ENCODE measurements around the gene NCS1.

NCS1 gene

GRCh38 chr9:130237763-130238524, 65.7 kb downstream of the NCS1 start:
- Mint-ChIP-seq H3K27ac (no peak overlapping the region), H3K4me3 (no peak overlapping the region), H3K36me3 (peaks cover 2% of the 10 kb centered on the region), H3K27me3 (no peaks in the 10 kb centered on the region), H3K4me1 (ENCODE audit: low read depth) (peaks cover 22% of the 10 kb centered on the region), H3K9me3 (ENCODE audit: low read depth) (no peaks in the 10 kb centered on the region)

DNA sequence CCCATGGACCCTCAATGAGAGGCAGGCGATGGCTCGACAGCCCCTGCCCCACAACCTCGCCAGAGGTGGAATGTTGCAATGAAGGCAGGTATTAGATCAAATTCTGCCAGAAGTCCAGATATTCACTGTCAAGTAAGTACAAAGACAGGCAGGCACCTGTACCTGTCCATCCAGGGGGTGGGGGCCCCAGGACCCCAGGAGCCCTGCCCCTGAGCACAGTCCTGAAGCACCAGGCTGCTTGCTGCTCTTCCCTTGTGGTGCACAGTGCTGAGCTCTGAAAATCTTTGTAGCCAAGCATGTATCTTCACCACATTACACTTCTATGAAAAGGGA, 67.1 kb downstream of the NCS1 start:
- H3K9me3 Mint-ChIP-seq (ENCODE audit: low read depth) = no peaks in the 10 kb centered on the region
- H3K36me3 Mint-ChIP-seq = no peaks in the 10 kb centered on the region
- peaks cover 27% of the 10 kb centered on the region for H3K4me1 Mint-ChIP-seq (ENCODE audit: low read depth)
- no peaks in the 10 kb centered on the region for H3K27me3 Mint-ChIP-seq
- H3K27ac Mint-ChIP-seq = no peak overlapping the region
- H3K4me3 Mint-ChIP-seq = no peak overlapping the region

- peaks cover 27% of the 10 kb centered on the region for H3K4me1 Mint-ChIP-seq (ENCODE audit: low read depth)
- H3K27ac Mint-ChIP-seq = no peak overlapping the region
- H3K4me3 Mint-ChIP-seq = no peak overlapping the region
These were observed 67.6 kb downstream of the NCS1 start for GRCh38 chr9:130239741-130240241.

DNA sequence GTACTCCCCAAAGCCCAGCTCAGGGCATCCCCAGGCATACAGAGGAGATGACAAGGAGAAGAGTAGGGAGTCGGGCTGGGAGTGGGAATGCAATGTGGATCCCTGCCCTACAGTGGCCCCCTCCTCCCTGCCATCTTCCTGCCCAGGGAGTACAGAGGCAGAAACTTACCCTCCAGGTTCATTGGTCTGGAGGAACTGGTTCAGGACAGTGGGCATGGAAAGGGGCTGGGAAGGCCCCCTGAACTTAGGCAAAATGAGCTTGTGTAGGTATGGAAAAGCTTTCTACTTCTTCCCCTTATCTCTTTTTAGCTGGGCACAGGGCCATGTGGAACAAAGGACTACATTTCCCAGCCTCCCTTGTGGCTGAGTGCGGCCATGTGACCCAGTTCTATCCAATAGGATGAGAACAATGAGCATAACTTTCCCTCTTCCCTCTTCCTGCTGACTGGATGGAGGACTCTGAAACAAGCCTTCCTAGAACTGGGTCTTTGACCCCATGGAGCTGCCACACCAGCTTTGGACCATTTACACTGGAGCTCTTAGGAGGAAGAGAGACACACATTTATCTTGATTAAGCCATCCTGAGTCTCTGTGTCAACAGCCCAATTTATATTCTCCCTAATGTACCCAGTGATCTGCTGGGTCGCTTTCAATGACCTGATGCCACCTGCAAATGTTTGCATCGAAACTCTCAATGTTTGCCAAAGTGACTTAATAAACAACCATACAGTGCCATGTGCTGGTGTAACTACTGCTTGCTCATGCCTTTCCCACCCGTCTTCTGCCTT, 68.4 kb downstream of the NCS1 start:
- H3K27me3 Mint-ChIP-seq = no peaks in the 10 kb centered on the region
- no peak overlapping the region for H3K27ac Mint-ChIP-seq
- H3K9me3 Mint-ChIP-seq (ENCODE audit: low read depth) = no peaks in the 10 kb centered on the region
- peaks cover 27% of the 10 kb centered on the region for H3K4me1 Mint-ChIP-seq (ENCODE audit: low read depth)
- H3K4me3 Mint-ChIP-seq = no peak overlapping the region
- H3K36me3 Mint-ChIP-seq = no peaks in the 10 kb centered on the region

More at GRCh38 chr9:130239741-130240241, 67.6 kb downstream of the NCS1 start:
- no peaks in the 10 kb centered on the region for H3K27me3 Mint-ChIP-seq
- no peaks in the 10 kb centered on the region for H3K36me3 Mint-ChIP-seq
- no peaks in the 10 kb centered on the region for H3K9me3 Mint-ChIP-seq (ENCODE audit: low read depth)

DNA sequence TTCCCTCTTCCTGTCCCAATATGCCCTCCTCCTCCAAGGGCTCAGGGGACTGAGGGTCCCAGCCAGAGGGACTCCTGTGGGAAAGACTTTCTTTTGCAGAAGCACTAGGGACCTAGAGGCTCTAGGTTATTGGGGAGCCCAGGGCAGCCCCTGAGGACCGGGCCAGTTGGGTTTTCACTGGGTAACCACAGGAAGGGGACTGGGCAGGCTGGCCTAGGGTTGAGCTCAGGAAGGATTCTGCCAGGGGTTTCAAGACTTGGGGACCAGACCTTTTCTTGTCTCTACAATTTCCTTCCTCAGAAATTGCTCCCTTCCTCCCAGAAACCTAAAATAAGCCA, 69.0 kb downstream of the NCS1 start:
- Mint-ChIP-seq H3K27me3 (no peaks in the 10 kb centered on the region), H3K36me3 (no peaks in the 10 kb centered on the region), H3K27ac (no peak overlapping the region), H3K4me3 (no peak overlapping the region), H3K9me3 (ENCODE audit: low read depth) (no peaks in the 10 kb centered on the region), H3K4me1 (ENCODE audit: low read depth) (peaks cover 23% of the 10 kb centered on the region)

DNA sequence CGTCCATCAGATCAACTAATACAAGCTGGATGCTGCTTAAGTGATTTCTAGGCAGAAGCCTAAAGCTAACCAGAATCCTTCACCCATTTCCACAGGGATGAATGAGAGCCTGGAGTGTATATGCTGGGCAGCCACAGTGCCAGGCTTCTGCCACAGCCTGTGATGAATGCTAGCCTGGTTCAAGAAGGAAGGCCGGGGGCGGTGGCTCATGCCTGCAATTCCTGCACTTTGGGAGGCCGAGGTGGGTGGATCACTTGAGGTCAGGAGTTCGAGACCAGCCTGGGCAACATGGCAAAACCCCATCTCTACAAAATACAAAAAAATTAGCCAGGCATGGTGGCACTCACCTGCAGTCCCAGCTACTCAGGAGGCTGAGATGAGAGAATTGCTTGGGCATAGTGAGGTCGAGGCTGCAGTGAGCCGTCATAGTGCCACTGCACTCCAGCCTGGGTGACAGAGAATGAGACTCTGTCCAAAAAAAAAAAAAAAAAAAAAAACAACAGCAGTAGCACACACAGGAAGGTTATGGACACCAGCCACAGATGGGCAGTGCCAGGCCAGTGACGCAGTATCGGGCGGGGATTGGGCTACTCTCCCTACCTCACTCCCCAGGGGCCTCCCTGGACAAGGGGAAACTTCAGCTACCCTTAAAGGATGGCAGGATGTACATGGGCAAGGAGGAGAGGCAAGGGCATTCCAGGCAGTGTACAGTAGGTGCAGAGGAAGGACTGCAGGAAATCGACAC, 70.2 kb downstream of the NCS1 start:
- H3K4me1 Mint-ChIP-seq (ENCODE audit: low read depth) = peaks cover 23% of the 10 kb centered on the region

GRCh38 chr9:130243015-130243881, 71.0 kb downstream of the NCS1 start:
- Mint-ChIP-seq H3K27ac (no peak overlapping the region), H3K27me3 (no peaks in the 10 kb centered on the region), H3K9me3 (ENCODE audit: low read depth) (no peaks in the 10 kb centered on the region), H3K4me1 (ENCODE audit: low read depth) (peaks cover 23% of the 10 kb centered on the region), H3K4me3 (peak overlapping the region; percentile 59), H3K36me3 (no peaks in the 10 kb centered on the region)

More for the DNA sequence above, 70.2 kb downstream of the NCS1 start:
- Mint-ChIP-seq H3K4me3 (no peak overlapping the region), H3K27me3 (no peaks in the 10 kb centered on the region), H3K36me3 (no peaks in the 10 kb centered on the region), H3K9me3 (ENCODE audit: low read depth) (no peaks in the 10 kb centered on the region), H3K27ac (no peak overlapping the region)

GRCh38 chr9:130243882-130244170, 71.6 kb downstream of the NCS1 start:
- Mint-ChIP-seq H3K27me3 (no peaks in the 10 kb centered on the region), H3K4me1 (ENCODE audit: low read depth) (peaks cover 23% of the 10 kb centered on the region), H3K4me3 (no peak overlapping the region), H3K9me3 (ENCODE audit: low read depth) (no peaks in the 10 kb centered on the region), H3K27ac (no peak overlapping the region), H3K36me3 (no peaks in the 10 kb centered on the region)

DNA sequence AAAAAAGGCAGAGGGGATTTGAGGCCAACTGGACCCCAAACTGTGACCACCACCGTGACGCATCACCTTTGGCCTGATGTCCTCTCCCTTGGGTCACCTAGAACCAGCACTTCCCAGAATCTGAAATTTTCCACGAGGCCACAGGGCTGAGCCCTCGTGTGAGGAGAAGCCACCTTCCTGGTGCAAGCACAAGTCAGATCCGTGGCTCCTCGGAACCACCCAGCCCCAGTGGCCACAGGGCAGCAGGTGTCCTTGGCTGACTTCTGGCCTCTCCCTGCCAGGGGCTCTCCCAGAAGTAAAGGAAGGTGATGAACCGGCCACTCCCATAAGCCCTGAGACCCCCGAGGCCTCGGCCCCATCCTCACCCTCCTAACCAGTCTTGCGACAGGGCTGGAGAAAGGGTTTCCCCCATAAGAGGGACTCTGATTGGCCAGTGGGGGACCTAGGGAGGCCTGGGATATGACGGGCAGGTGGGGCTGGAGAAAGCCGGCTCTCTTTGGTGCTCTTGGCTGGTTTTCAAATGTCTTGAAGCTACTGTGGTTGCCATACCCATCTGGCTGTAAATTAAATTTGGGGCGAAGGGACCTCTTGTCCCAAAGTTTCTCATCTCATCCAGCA, 72.5 kb downstream of the NCS1 start:
- Mint-ChIP-seq H3K4me1 (ENCODE audit: low read depth) (peaks cover 21% of the 10 kb centered on the region), H3K36me3 (no peaks in the 10 kb centered on the region), H3K27ac (no peak overlapping the region), H3K27me3 (no peaks in the 10 kb centered on the region), H3K9me3 (ENCODE audit: low read depth) (no peaks in the 10 kb centered on the region), H3K4me3 (no peak overlapping the region)

DNA sequence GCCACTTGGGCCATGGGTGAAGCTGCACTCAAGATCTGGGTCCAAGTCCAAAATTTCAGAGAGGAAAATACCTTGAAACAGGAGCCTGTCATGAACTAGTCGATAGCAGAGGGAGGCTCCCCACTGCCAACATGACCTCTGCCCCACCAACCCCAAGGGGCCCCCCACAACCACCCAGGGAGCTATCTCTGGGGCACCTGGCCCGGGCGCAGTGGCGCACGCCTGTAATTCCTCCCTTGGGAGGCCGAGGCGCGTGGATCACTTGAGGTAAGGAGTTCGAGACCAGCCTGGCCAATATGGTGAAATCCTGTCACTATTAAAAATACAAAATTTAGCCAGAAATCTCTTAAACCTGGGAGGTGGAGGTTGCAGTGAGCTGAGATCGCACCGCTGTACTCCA, 73.3 kb downstream of the NCS1 start:
- Mint-ChIP-seq H3K36me3 (no peaks in the 10 kb centered on the region), H3K27me3 (peaks cover 1% of the 10 kb centered on the region), H3K4me3 (no peak overlapping the region), H3K9me3 (ENCODE audit: low read depth) (no peaks in the 10 kb centered on the region), H3K4me1 (ENCODE audit: low read depth) (peaks cover 14% of the 10 kb centered on the region), H3K27ac (no peak overlapping the region)

GRCh38 chr9:130246126-130246525, 73.9 kb downstream of the NCS1 start:
- Mint-ChIP-seq H3K27me3 (peaks cover 1% of the 10 kb centered on the region), H3K4me1 (ENCODE audit: low read depth) (peaks cover 9% of the 10 kb centered on the region), H3K9me3 (ENCODE audit: low read depth) (no peaks in the 10 kb centered on the region), H3K4me3 (no peak overlapping the region), H3K36me3 (no peaks in the 10 kb centered on the region), H3K27ac (no peak overlapping the region)

DNA sequence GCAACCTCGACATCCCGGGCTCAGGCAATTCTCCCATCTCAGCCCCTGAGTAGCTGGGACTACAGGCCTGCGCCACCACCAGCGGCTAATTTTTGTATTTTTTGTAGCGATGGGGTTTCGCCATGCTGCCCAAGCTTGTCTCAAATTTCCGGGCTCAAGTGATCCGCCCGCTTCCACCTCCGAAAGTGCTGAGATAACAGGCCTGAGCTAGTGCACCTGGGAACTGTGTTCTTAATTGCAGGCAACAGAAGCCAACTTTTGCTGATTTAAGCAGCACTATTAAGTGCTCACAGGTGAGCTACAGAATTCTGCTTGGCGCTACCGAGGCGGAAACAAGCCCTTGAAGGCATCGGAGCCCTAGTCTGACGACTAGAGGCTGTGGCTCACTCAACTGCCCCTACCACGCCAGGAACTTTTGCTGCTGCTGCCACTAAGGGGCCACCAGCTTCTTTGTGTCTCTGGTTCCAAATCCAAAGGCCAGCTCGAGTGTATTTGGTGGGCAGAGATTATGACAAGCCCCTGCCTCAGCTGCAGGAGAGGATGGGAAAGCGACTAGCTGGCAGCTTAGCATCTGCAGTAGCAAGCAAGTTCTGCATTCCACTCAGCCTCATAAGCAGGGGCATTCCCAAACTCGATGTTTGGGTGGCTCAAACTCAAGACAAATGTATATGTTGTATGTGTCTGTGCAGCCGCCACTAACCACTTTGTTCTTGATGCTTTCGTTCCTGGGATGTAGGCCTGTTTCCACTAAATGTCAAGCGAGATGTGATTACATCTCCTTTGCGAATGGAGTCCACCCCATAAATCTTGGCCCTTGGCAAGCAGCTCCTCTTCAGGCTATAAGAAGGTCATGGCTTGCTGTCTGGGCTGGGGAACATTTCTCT, 82.8 kb downstream of the NCS1 start:
- no peaks in the 10 kb centered on the region for H3K4me1 Mint-ChIP-seq (ENCODE audit: low read depth)
- H3K9me3 Mint-ChIP-seq (ENCODE audit: low read depth) = no peaks in the 10 kb centered on the region
- no peak overlapping the region for H3K27ac Mint-ChIP-seq
- peaks cover 9% of the 10 kb centered on the region for H3K27me3 Mint-ChIP-seq
- H3K4me3 Mint-ChIP-seq = no peak overlapping the region
- H3K36me3 Mint-ChIP-seq = no peaks in the 10 kb centered on the region

- no peaks in the 10 kb centered on the region for H3K9me3 Mint-ChIP-seq (ENCODE audit: low read depth)
- H3K36me3 Mint-ChIP-seq = no peaks in the 10 kb centered on the region
- H3K4me1 Mint-ChIP-seq (ENCODE audit: low read depth) = no peaks in the 10 kb centered on the region
- no peak overlapping the region for H3K27ac Mint-ChIP-seq
- H3K4me3 Mint-ChIP-seq = no peak overlapping the region
- peaks cover 12% of the 10 kb centered on the region for H3K27me3 Mint-ChIP-seq
These were observed 83.5 kb downstream of the NCS1 start for GRCh38 chr9:130255631-130256134.

Data from activated naive CD8-positive, alpha-beta T cell (primary cell).